Skeletal muscle cell (primary cell): Measurements from ENCODE around the gene CD52.

Experiments used
- DNase-seq: peaks from one replicate; pipeline ENCODE4 v3.0.0-alpha.2; 2010; ENCODE audit warnings: low read depth
- H3K4me3 ChIP-seq: 2 replicates; pipeline ENCODE4 v1.5.1; 2011; ENCODE audit warnings: low read depth, mild to moderate bottlenecking, control low read depth, low read length, moderate library complexity

The CD52 gene

GRCh38 chr1:26367441-26367840 is 49.7 kb downstream of the CD52 start:
- no peak for DNase-seq
- H3K4me3 ChIP-seq, result no peak overlapping the region

- H3K4me3 ChIP-seq, result no peak overlapping the region
- no peak for DNase-seq
Observed at GRCh38 chr1:26368006-26368405, 50.2 kb downstream of the CD52 start.

- DNase-seq, result no peak
- H3K4me3 ChIP-seq, result no peak overlapping the region
Observed at GRCh38 chr1:26368486-26368885, 50.7 kb downstream of the CD52 start.
